ENCODE measurements around the gene SORCS2. TPM values are rescaled to one million over a fixed set of nuclear protein-coding genes. Genes with fewer than 3 reads are reported as not detected.

The SORCS2 gene
- total RNA-seq, 2 donors from 2014 or later, result 1.5 to 1.7 TPM

DNA sequence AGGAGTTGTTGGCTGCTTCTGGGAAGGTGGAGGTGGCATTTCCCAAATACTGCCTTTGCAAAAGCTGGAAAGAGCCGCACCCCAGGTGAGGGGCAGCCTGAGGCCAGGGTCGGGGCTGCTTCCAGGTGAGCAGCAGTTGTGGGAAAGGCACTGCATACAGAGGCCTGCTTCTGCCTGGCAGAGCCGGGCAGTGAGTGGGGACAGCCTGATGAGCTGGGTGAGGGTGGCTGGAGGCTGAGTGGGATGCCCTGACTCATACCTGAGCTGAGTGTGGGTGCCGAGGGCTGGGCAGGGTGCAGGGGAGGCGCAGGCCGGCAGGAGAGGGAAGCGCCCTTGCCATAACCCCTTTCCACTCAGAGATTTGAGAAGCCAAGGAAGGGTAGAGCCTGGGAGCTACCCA is 248.9 kb downstream of the SORCS2 start:
- H3K9me3 ChIP-seq, result no peaks in the 10 kb centered on the region
- H3K36me3 ChIP-seq, result no peaks in the 10 kb centered on the region
- no peak overlapping the region for H3K4me3 ChIP-seq
- no peaks in the 10 kb centered on the region for H3K27me3 ChIP-seq
- TF ChIP-seq, protein P1, sequence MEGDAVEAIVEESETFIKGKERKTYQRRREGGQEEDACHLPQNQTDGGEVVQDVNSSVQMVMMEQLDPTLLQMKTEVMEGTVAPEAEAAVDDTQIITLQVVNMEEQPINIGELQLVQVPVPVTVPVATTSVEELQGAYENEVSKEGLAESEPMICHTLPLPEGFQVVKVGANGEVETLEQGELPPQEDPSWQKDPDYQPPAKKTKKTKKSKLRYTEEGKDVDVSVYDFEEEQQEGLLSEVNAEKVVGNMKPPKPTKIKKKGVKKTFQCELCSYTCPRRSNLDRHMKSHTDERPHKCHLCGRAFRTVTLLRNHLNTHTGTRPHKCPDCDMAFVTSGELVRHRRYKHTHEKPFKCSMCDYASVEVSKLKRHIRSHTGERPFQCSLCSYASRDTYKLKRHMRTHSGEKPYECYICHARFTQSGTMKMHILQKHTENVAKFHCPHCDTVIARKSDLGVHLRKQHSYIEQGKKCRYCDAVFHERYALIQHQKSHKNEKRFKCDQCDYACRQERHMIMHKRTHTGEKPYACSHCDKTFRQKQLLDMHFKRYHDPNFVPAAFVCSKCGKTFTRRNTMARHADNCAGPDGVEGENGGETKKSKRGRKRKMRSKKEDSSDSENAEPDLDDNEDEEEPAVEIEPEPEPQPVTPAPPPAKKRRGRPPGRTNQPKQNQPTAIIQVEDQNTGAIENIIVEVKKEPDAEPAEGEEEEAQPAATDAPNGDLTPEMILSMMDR (IDR thresholded peaks at IDR 0.05), result no peak
- no peak overlapping the region for H3K27ac ChIP-seq
- no peaks in the 10 kb centered on the region for H3K4me1 ChIP-seq
- no peak for DNase-seq (ENCODE audit: low spot score)

DNA sequence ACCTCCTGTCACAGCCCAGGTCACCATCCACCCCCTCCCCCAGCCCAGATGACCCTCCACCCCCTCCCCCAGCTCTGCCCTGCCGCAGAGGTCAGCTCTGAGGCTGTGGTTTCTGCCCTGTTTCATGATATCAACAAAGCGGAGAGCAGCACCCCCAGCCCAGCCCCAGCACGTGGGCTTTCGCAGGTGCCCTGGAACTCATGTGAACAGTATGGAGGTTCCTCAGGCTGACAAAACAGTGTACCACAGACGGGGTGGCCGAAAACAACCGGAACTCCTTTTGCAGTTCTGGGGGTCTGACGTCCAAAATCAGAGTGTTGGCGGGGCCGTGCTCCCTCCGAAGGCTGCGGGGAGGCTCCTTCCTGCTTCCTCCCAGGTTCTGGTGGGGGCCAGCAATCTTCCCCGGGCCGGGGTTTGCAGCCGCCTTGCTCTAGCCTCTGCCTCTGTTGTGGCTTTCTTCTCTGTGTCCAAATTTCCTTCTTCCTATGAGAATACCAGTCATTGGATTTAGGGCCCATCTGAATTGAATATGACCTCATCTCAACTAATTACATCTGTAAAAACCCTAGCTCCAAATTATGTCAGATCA is 250.3 kb downstream of the SORCS2 start:
- Histone ChIP-seq H3K4me1 (no peaks in the 10 kb centered on the region), H3K27ac (no peak overlapping the region), H3K36me3 (no peaks in the 10 kb centered on the region), H3K9me3 (no peaks in the 10 kb centered on the region), H3K27me3 (no peaks in the 10 kb centered on the region), H3K4me3 (no peak overlapping the region)
- no peak for DNase-seq (ENCODE audit: low spot score)
- TF ChIP-seq, protein P1 (IDR thresholded peaks at IDR 0.05), result no peak

DNA sequence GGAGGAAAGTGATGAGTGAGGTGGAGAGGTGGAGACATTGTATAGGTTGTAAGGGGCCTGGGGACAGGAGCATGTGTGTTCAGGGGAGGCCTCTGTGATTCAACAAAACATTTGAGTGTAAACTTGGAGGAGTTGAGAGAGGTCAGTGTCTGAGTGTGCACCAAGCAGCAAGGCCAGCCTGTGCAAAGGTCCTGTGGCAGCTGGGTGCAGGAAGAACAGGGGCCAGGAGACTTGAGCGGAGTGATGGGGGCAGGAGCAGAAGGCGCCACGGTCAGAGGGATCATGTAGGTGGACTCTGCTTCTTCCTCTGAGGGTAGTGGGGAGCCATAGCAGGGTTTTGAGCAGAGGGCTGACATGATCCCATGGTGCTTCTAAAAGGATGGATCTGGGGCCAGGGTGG is 252.0 kb downstream of the SORCS2 start:
- Histone ChIP-seq H3K9me3 (no peaks in the 10 kb centered on the region), H3K27me3 (no peaks in the 10 kb centered on the region), H3K4me1 (no peaks in the 10 kb centered on the region), H3K27ac (no peak overlapping the region), H3K36me3 (no peaks in the 10 kb centered on the region), H3K4me3 (no peak overlapping the region)
- no peak for DNase-seq (ENCODE audit: low spot score)
- TF ChIP-seq, protein P1 (IDR thresholded peaks at IDR 0.05), result no peak

DNA sequence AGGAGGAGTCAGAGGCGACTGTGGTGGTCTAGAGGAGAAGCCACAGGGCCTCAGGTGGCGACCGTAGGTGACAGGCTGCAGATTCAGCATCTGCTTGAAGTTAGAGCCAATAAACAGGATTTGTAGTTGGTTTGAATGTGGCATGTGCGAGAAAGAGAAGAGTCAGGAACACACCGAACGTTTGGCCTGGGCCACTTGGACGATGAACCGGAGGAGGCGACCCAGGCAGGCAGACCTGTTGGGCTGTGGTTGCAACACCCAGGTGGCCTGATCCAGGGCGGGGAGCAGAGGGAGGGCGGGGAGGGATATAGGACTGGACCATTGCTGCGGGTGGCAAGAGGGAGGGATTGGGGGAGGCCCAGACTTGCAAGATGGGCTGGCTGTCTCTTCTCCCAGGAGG is 252.4 kb downstream of the SORCS2 start:
- no peaks in the 10 kb centered on the region for H3K4me1 ChIP-seq
- H3K36me3 ChIP-seq, result no peaks in the 10 kb centered on the region
- no peaks in the 10 kb centered on the region for H3K27me3 ChIP-seq
- no peak for DNase-seq (ENCODE audit: low spot score)
- TF ChIP-seq, protein P1 (IDR thresholded peaks at IDR 0.05), result no peak
- no peak overlapping the region for H3K4me3 ChIP-seq
- H3K9me3 ChIP-seq, result no peaks in the 10 kb centered on the region
- H3K27ac ChIP-seq, result no peak overlapping the region

DNA sequence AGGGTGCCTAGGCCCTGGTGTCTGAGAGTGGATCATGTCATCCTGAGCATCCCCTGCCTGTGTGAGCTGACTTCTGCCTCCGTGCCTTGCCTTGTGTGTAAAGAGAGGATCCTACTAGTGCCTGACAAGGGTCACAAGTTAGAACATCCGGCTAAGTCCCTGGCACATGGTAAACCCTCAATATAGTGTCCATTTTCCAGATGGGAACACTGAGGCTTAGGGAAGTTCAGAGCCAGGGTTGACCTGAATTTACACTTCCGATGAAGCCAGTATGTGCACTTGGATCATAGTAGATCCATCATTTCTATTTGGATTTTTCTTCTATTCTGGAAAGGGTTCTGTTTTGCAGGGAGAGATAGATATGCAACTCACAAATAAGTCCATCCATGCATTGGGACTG is 254.9 kb downstream of the SORCS2 start:
- no peaks in the 10 kb centered on the region for H3K4me1 ChIP-seq
- no peak overlapping the region for H3K4me3 ChIP-seq
- no peak for DNase-seq (ENCODE audit: low spot score)
- no peaks in the 10 kb centered on the region for H3K27me3 ChIP-seq
- no peaks in the 10 kb centered on the region for H3K36me3 ChIP-seq
- H3K27ac ChIP-seq, result no peak overlapping the region
- TF ChIP-seq, protein P1 (IDR thresholded peaks at IDR 0.05), result no peak
- H3K9me3 ChIP-seq, result no peaks in the 10 kb centered on the region

DNA sequence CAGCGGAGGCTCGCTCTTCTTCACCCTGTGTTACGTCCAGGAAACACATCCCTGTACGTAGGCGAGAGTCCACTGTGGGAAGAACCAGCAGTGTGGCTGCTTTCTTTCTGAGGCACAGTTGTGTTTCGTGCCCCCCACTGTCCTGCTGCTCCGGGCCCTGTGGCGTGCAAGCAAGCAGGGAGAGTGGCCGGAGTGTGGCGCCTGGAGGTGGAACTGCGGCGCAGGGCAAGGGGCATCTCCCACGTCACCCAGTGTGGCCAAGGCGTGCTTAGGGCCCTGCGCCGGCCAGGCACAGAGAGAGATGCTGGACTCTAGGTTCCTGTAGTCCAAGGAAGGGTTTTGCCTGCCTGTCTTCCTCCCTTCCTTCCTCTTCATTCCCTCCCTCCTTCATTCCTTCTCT is 255.7 kb downstream of the SORCS2 start:
- no peak for DNase-seq (ENCODE audit: low spot score)
- Histone ChIP-seq H3K4me3 (no peak overlapping the region), H3K4me1 (no peaks in the 10 kb centered on the region), H3K9me3 (no peaks in the 10 kb centered on the region), H3K27ac (no peak overlapping the region), H3K36me3 (no peaks in the 10 kb centered on the region), H3K27me3 (no peaks in the 10 kb centered on the region)
- TF ChIP-seq, protein P1 (IDR thresholded peaks at IDR 0.05), result no peak
